ENCODE data around the gene LBX1.

The LBX1 gene

DNA sequence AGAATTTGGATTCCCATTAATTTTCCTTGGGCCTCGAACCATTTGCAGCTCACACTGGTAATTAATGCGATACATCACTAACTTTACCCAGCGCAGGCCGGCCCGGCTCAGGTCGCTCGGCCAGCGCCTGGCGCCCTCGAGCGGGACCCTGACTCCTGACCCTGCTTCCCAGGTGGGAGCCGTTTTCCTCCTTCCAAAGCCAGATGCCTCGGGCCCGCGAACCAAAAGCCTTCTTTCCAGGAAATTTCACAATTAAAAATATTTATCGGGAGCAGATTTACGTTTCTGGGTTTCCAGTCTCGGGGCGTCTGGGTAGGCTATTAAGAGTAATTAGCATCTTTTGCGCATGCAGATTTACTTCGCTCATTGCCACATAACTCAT, 12.2 kb downstream of the LBX1 start:
- H3K36me3 ChIP-seq (ENCODE audit: insufficient read depth, low read length): no peaks in the 10 kb centered on the region
- no peak for TF ChIP-seq EZH2 (IDR thresholded peaks at IDR 0.05; ENCODE audit: borderline replicate concordance, low read depth, low read length, severe bottlenecking)
- TF ChIP-seq CTCF (IDR thresholded peaks at IDR 0.05; ENCODE audit: borderline replicate concordance, extremely low read depth, low read length, poor library complexity, severe bottlenecking): no peak
- H3K4me2 ChIP-seq (ENCODE audit: insufficient read depth, low read length): no peak overlapping the region
- DNase-seq (no peak), ATAC-seq (ENCODE audit: insufficient read depth, low read depth) (no peak)
- H3K9ac ChIP-seq (ENCODE audit: low read depth, low read length): no peak overlapping the region
- peaks cover 30% of the 10 kb centered on the region for H3K27me3 ChIP-seq (ENCODE audit: insufficient read depth, low read length, poor library complexity)
- H2AFZ ChIP-seq (ENCODE audit: low read depth, low read length): no peak overlapping the region
- H3K27ac ChIP-seq (ENCODE audit: low read length): no peak overlapping the region
- no peaks in the 10 kb centered on the region for H3K9me3 ChIP-seq (ENCODE audit: insufficient read depth, low read length, severe bottlenecking)
- H3K79me2 ChIP-seq (ENCODE audit: insufficient read depth, low read length): no peaks in the 10 kb centered on the region
- H3K4me1 ChIP-seq (ENCODE audit: insufficient read depth, low read length): peaks cover 18% of the 10 kb centered on the region
- H4K20me1 ChIP-seq (ENCODE audit: insufficient read depth, low read length): peaks cover 5% of the 10 kb centered on the region; the same call in 1 of the 2 replicates
- H3K4me3 ChIP-seq (ENCODE audit: low read depth in 1 of 2, low read length in 2 of 2): no peak overlapping the region

- H4K20me1 ChIP-seq (ENCODE audit: insufficient read depth, low read length): peaks cover 5% of the 10 kb centered on the region; the same call in 1 of the 2 replicates
- no peak for ATAC-seq (ENCODE audit: insufficient read depth, low read depth)
- no peak overlapping the region for H3K9ac ChIP-seq (ENCODE audit: low read depth, low read length)
- peaks cover 30% of the 10 kb centered on the region for H3K27me3 ChIP-seq (ENCODE audit: insufficient read depth, low read length, poor library complexity)
- H3K36me3 ChIP-seq (ENCODE audit: insufficient read depth, low read length): no peaks in the 10 kb centered on the region
- TF ChIP-seq EZH2 (IDR thresholded peaks at IDR 0.05; ENCODE audit: borderline replicate concordance, low read depth, low read length, severe bottlenecking): no peak
- no peak for TF ChIP-seq CTCF (IDR thresholded peaks at IDR 0.05; ENCODE audit: borderline replicate concordance, extremely low read depth, low read length, poor library complexity, severe bottlenecking)
- no peak overlapping the region; the same call in 1 of the 2 replicates for H2AFZ ChIP-seq (ENCODE audit: low read depth, low read length)
- no peak overlapping the region for H3K4me2 ChIP-seq (ENCODE audit: insufficient read depth, low read length)
- H3K4me1 ChIP-seq (ENCODE audit: insufficient read depth, low read length): peaks cover 18% of the 10 kb centered on the region
- no peak for DNase-seq
- H3K9me3 ChIP-seq (ENCODE audit: insufficient read depth, low read length, severe bottlenecking): no peaks in the 10 kb centered on the region
- no peaks in the 10 kb centered on the region for H3K79me2 ChIP-seq (ENCODE audit: insufficient read depth, low read length)
- no peak overlapping the region for H3K4me3 ChIP-seq (ENCODE audit: low read depth in 1 of 2, low read length in 2 of 2)
- no peak overlapping the region for H3K27ac ChIP-seq (ENCODE audit: low read length)
Observed at GRCh38 chr10:101216207-101217043, 12.8 kb downstream of the LBX1 start.

DNA sequence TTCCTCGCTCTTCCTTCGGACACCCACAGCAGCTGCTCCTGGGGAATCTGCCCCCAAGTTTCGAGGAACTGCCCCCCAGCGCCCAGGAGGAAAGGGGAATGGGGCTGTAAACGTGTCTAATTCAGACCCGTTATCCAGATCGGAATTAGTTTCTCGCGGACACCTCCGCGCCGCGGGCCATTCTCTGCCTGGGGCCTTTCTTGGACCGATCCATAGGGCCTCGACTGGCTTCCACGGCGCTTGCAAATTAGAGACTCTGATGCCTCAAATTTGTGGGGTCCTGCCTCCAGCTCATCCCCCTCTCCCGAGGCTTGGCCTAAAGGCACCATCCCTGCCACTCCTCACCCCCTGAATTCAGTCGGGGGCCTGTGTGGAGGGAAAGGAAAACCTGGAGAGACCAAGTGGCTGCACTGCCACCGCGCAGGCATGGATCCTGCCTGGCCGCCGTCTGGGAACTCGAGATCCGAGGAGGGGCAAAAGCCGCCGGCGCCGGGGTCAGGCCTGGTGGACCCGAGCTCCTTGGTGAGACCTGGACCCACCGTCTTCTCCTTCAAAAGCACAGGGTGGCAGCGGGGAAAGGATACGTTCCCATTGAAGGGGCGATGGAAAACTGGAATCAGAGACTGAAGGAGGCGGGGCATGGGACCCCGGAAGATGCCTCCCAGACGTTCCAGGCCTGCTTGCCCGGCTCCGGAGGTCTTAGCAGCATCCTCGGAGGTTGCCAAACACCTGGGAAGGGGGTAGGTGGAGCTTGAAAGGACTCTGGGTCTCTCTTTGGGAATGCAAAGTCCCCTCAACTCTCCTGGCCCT, 13.7 kb downstream of the LBX1 start:
- Histone ChIP-seq H3K9me3 (ENCODE audit: insufficient read depth, low read length, severe bottlenecking) (no peaks in the 10 kb centered on the region), H3K79me2 (ENCODE audit: insufficient read depth, low read length) (no peaks in the 10 kb centered on the region), H2AFZ (ENCODE audit: low read depth, low read length) (no peak overlapping the region), H3K4me3 (ENCODE audit: low read depth in 1 of 2, low read length in 2 of 2) (no peak overlapping the region), H3K27me3 (ENCODE audit: insufficient read depth, low read length, poor library complexity) (peaks cover 27% of the 10 kb centered on the region), H3K4me1 (ENCODE audit: insufficient read depth, low read length) (peaks cover 18% of the 10 kb centered on the region), H3K27ac (ENCODE audit: low read length) (no peak overlapping the region), H3K36me3 (ENCODE audit: insufficient read depth, low read length) (no peaks in the 10 kb centered on the region), H4K20me1 (ENCODE audit: insufficient read depth, low read length) (0 out of 2 replicates have a peak, but pooled peaks cover 1% of the 10 kb centered on the region), H3K9ac (ENCODE audit: low read depth, low read length) (no peak overlapping the region), H3K4me2 (ENCODE audit: insufficient read depth, low read length) (no peak overlapping the region)
- ATAC-seq (ENCODE audit: insufficient read depth, low read depth) (no peak), DNase-seq (no peak)
- TF ChIP-seq CTCF (IDR thresholded peaks at IDR 0.05; ENCODE audit: borderline replicate concordance, extremely low read depth, low read length, poor library complexity, severe bottlenecking) (no peak), EZH2 (IDR thresholded peaks at IDR 0.05; ENCODE audit: borderline replicate concordance, low read depth, low read length, severe bottlenecking) (no peak)
